ENCODE results near the gene TM9SF4.

- TF ChIP-seq RAD21 (IDR thresholded peaks at IDR 0.05 in 1 of 2, conservative IDR thresholded peaks at IDR 0.05 in 1 of 2; ENCODE audit: low read depth in 2 of 2, low read length in 2 of 2) (no peak), RXRA (IDR thresholded peaks at IDR 0.05; ENCODE audit: insufficient read depth, low read depth, low read length) (no peak), POLR2AphosphoS5 (IDR thresholded peaks at IDR 0.05; ENCODE audit: low read depth, low read length) (no peak), NRF1 (IDR thresholded peaks at IDR 0.05; ENCODE audit: low read depth, low read length) (no peak), POU5F1 (IDR thresholded peaks at IDR 0.05; ENCODE audit: low read depth, low read length) (no peak), USF2 (IDR thresholded peaks at IDR 0.05; ENCODE audit: low read length) (no peak), EZH2 (IDR thresholded peaks at IDR 0.05; ENCODE audit: low read depth, low read length, severe bottlenecking) (no peak), YY1 (IDR thresholded peaks at IDR 0.05; ENCODE audit: low read depth, low read length) (no peak)
- TF ChIP-seq, protein P1, sequence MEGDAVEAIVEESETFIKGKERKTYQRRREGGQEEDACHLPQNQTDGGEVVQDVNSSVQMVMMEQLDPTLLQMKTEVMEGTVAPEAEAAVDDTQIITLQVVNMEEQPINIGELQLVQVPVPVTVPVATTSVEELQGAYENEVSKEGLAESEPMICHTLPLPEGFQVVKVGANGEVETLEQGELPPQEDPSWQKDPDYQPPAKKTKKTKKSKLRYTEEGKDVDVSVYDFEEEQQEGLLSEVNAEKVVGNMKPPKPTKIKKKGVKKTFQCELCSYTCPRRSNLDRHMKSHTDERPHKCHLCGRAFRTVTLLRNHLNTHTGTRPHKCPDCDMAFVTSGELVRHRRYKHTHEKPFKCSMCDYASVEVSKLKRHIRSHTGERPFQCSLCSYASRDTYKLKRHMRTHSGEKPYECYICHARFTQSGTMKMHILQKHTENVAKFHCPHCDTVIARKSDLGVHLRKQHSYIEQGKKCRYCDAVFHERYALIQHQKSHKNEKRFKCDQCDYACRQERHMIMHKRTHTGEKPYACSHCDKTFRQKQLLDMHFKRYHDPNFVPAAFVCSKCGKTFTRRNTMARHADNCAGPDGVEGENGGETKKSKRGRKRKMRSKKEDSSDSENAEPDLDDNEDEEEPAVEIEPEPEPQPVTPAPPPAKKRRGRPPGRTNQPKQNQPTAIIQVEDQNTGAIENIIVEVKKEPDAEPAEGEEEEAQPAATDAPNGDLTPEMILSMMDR (IDR thresholded peaks at IDR 0.05; ENCODE audit: control extremely low read depth in 1 of 3, insufficient read depth in 1 of 3, low read depth in 1 of 3, low read length in 3 of 3) = no peak
- TF ChIP-seq, protein P2, sequence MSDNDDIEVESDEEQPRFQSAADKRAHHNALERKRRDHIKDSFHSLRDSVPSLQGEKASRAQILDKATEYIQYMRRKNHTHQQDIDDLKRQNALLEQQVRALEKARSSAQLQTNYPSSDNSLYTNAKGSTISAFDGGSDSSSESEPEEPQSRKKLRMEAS (IDR thresholded peaks at IDR 0.05) = no peak
Observed at GRCh38 chr20:32062776-32063170, 46.7 kb upstream of the TM9SF4 start.

Data from H1 (cell line).